K562 (cell line): ENCODE measurements around the gene MFSD11. TPM values are rescaled to one million over a fixed set of nuclear protein-coding genes. Genes with fewer than 3 reads are reported as not detected.

Experiments
- ARID2 ChIP-seq: fragments of 450-650 bp; IDR thresholded peaks from 2 replicates; pipeline ENCODE4 v1.6.1; 2017; ENCODE audit warnings: antibody characterized with exemption, mild to moderate bottlenecking
- BRF1 ChIP-seq: IDR thresholded peaks from 3 replicates; pipeline ENCODE4 v1.6.1; 2011; ENCODE audit warnings: borderline replicate concordance, mild to moderate bottlenecking; ENCODE audit not compliant: insufficient read length; ENCODE audit errors: extremely low read depth
- CEBPG ChIP-seq, 3 experiments: fragments of 200-800 bp in 1 of 3; sonication (Bioruptor generic) in 1 of 3; sonication (generic) in 1 of 3; formaldehyde crosslinking in 1 of 3; IDR thresholded peaks in 2 of 3; conservative IDR thresholded peaks in 1 of 3; 2 replicates each; pipeline versions ENCODE4 v1.6.1 to v1.8.0; 2016 to 2022; ENCODE audit warnings: missing compliant biosample characterization in 2 of 3, missing genetic modification characterization in 2 of 3, mild to moderate bottlenecking in 1 of 3, missing genetic modification reagents in 1 of 3
- ELK1 ChIP-seq: sonication (generic); formaldehyde crosslinking; IDR thresholded peaks from 2 replicates; pipeline ENCODE4 v1.8.1; 2022; ENCODE audit warnings: missing genetic modification reagents
- FOXK1 ChIP-seq: sonication (generic); formaldehyde crosslinking; IDR thresholded peaks from 2 replicates; pipeline ENCODE4 v1.8.0; 2022; ENCODE audit warnings: missing genetic modification reagents, mild to moderate bottlenecking, borderline replicate concordance
- PREB ChIP-seq: sonication (generic); formaldehyde crosslinking; IDR thresholded peaks from 2 replicates; pipeline ENCODE4 v1.8.1; 2023; ENCODE audit warnings: mild to moderate bottlenecking, missing genetic modification reagents
- SAP30 ChIP-seq: fragments of 200-600 bp; sonication (generic); IDR thresholded peaks from 2 replicates; pipeline ENCODE4 v1.6.1; 2012; ENCODE audit warnings: borderline replicate concordance, low read depth, mild to moderate bottlenecking, moderate library complexity, low read length, control low read depth, inconsistent platforms; ENCODE audit not compliant: insufficient read depth, poor library complexity, severe bottlenecking
- ZNF121 ChIP-seq: sonication (generic); formaldehyde crosslinking; conservative IDR thresholded peaks from 2 replicates; pipeline ENCODE4 v1.8.0; 2022; ENCODE audit warnings: missing genetic modification reagents
- polyA plus RNA-seq, 8 experiments: library from polyadenylated mRNA; depleted of rRNA in 4 of 8; stranded (reverse) in 5 of 8; unstranded in 3 of 8; fragments of >200 nt; fragmentation: Nextera tagmentation in 2 of 8; fragmentation: Illumina TruSeq in 1 of 8; extraction: Ambion mirVana in 2 of 8; extraction: Trizol in 1 of 8; gene quantifications; 2 replicates each; pipeline versions ENCODE4 v1.2.1 to v1.2.3, GENCODE V29; 2011 to 2014; ENCODE audit warnings: inconsistent platforms in 1 of 8, missing spikeins in 1 of 8
- total RNA-seq, 7 experiments: library from RNA; depleted of rRNA in 6 of 7; stranded (reverse); fragments of >200 nt in 6 of 7; fragmentation: Illumina TruSeq in 2 of 7; extraction: Trizol in 2 of 7; gene quantifications; 2 replicates each; pipeline versions ENCODE4 v1.2.1 to v1.2.3, GENCODE V29; 2011 to 2021; ENCODE audit warnings: low replicate concordance in 1 of 7

MFSD11 gene
- total and polyA plus RNA-seq, 9 of the 15 experiments (the other 6 are each of a cell fraction or from before 2014, with no cell fraction given) = 14.4 to 24.5 (median 19.9) TPM

GRCh38 chr17:76691379-76692191 is 46.3 kb upstream of the MFSD11 start (continued):
- TF ChIP-seq PREB (CRISPR knock-in tag) = no peak
- TF ChIP-seq FOXK1 (CRISPR knock-in tag) = no peak
- no peak for TF ChIP-seq ZNF121 (CRISPR knock-in tag)
- TF ChIP-seq ARID2 = no peak
- TF ChIP-seq SAP30 = no peak
- no peak for TF ChIP-seq ELK1 (CRISPR knock-in tag)
- TF ChIP-seq BRF1 = no peak
- TF ChIP-seq CEBPG (CRISPR knock-in tag; IDR thresholded peaks at IDR 0.05) = no peak
- no peak for TF ChIP-seq CEBPG (tag; conservative IDR thresholded peaks at IDR 0.05 in 1 of 2, IDR thresholded peaks at IDR 0.05 in 1 of 2)
